A549 (cell line): ENCODE measurements around the gene UGT1A3.

Source experiments
- BHLHE40 ChIP-seq: IDR thresholded peaks from 2 replicates; pipeline ENCODE4 v1.6.1; 2012; ENCODE audit warnings: low read depth, low read length, inconsistent platforms
- CEBPB ChIP-seq, 2 experiments: fragments of >200 bp in 1 of 2; sonication (Bioruptor Twin) in 1 of 2; formaldehyde crosslinking in 1 of 2; IDR thresholded peaks; 2 replicates each; pipeline ENCODE4 v1.6.1; 2012 to 2016
- EP300 ChIP-seq, 2 experiments: fragments of >200 bp; sonication (Bioruptor Twin); formaldehyde crosslinking; IDR thresholded peaks; 2 replicates in 1 of 2; 3 replicates in 1 of 2; pipeline ENCODE4 v1.6.1; 2016 to 2017
- HDAC2 ChIP-seq: fragments of 200-600 bp; sonication (generic); IDR thresholded peaks from 2 replicates; pipeline ENCODE4 v1.6.1; 2016
- JUN ChIP-seq, 2 experiments: fragments of >200 bp; sonication (Bioruptor Twin); formaldehyde crosslinking; IDR thresholded peaks; 2 replicates in 1 of 2; 3 replicates in 1 of 2; pipeline ENCODE4 v1.6.1; 2016 to 2017
- PHF8 ChIP-seq: fragments of 200-600 bp; sonication (generic); IDR thresholded peaks from 2 replicates; pipeline ENCODE4 v1.6.1; 2016; ENCODE audit warnings: low read depth, mild to moderate bottlenecking, antibody characterized with exemption, moderate library complexity, borderline replicate concordance
- POLR2A ChIP-seq: IDR thresholded peaks from 2 replicates; pipeline ENCODE4 v1.6.1; 2012; ENCODE audit warnings: mild to moderate bottlenecking, low read length
- RAD21 ChIP-seq, 2 experiments: fragments of >200 bp in 1 of 2; sonication (Bioruptor Twin) in 1 of 2; formaldehyde crosslinking in 1 of 2; IDR thresholded peaks in 1 of 2; conservative IDR thresholded peaks in 1 of 2; 2 replicates in 1 of 2; 3 replicates in 1 of 2; pipeline ENCODE4 v1.6.1; 2012 to 2018; ENCODE audit warnings: inconsistent platforms in 1 of 2
- RARB ChIP-seq: fragments of 250-450 bp; sonication (Bioruptor Pico); IDR thresholded peaks from 2 replicates; pipeline ENCODE4 v1.8.0; 2021; ENCODE audit warnings: mild to moderate bottlenecking, moderate library complexity
- ZNF302 ChIP-seq: fragments of 250-450 bp; sonication (Bioruptor Pico); IDR thresholded peaks from 2 replicates; pipeline ENCODE4 v1.9.0; 2021; ENCODE audit warnings: inconsistent platforms, mild to moderate bottlenecking, moderate library complexity
- TF ChIP-seq, protein P1 (sequence below): fragments of >200 bp; sonication (Bioruptor Twin); formaldehyde crosslinking; IDR thresholded peaks from 3 replicates; pipeline ENCODE4 v1.5.1; 2016
- TF ChIP-seq, protein P2 (sequence below): fragments of 200-600 bp; sonication (generic); IDR thresholded peaks from 2 replicates; pipeline ENCODE4 v1.6.1; 2016; ENCODE audit warnings: antibody characterized with exemption, mild to moderate bottlenecking, moderate library complexity

DNA sequence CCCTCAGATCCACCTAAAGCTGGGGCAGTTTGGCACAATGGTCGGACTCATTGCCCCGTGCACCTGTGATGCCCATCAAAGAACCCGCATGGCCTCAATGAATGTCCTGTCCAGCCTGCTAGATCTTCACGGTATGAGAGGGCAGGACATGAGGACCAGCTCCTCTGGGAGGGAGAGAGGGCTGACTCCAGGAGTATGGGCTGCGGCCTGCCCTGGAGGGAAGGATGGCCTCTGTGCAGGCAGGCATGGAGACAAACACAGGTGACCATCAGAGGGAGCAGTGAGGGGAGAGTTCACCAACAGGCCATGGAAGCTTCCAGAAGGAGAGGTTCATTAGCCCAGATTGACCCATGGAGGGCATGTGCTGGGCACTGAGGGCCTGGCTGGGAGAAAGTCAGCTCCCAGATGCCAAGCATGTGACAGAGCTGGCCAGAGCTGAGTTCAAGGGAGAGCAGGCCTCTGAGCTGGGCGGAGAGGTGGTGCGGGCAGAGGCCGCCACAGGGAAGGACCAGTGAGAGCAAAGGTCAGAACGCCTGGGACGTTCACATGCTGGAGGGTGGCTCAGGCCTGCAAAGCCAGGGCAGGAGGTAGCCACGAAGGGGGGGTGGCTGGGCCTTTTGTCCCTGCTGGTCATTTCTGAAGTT lies 89.3 kb downstream of the UGT1A3 start:
- TF ChIP-seq, protein P1, sequence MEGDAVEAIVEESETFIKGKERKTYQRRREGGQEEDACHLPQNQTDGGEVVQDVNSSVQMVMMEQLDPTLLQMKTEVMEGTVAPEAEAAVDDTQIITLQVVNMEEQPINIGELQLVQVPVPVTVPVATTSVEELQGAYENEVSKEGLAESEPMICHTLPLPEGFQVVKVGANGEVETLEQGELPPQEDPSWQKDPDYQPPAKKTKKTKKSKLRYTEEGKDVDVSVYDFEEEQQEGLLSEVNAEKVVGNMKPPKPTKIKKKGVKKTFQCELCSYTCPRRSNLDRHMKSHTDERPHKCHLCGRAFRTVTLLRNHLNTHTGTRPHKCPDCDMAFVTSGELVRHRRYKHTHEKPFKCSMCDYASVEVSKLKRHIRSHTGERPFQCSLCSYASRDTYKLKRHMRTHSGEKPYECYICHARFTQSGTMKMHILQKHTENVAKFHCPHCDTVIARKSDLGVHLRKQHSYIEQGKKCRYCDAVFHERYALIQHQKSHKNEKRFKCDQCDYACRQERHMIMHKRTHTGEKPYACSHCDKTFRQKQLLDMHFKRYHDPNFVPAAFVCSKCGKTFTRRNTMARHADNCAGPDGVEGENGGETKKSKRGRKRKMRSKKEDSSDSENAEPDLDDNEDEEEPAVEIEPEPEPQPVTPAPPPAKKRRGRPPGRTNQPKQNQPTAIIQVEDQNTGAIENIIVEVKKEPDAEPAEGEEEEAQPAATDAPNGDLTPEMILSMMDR, result no peak
- TF ChIP-seq POLR2A, result no peak
- TF ChIP-seq RARB (CRISPR knock-in tag), result no peak
- TF ChIP-seq EP300 (IDR thresholded peaks at IDR 0.05), result no peak
- TF ChIP-seq RAD21 (conservative IDR thresholded peaks at IDR 0.05 in 1 of 2, IDR thresholded peaks at IDR 0.05 in 1 of 2), result no peak
- TF ChIP-seq JUN (IDR thresholded peaks at IDR 0.05), result no peak
- TF ChIP-seq BHLHE40, result no peak
- TF ChIP-seq, protein P2, sequence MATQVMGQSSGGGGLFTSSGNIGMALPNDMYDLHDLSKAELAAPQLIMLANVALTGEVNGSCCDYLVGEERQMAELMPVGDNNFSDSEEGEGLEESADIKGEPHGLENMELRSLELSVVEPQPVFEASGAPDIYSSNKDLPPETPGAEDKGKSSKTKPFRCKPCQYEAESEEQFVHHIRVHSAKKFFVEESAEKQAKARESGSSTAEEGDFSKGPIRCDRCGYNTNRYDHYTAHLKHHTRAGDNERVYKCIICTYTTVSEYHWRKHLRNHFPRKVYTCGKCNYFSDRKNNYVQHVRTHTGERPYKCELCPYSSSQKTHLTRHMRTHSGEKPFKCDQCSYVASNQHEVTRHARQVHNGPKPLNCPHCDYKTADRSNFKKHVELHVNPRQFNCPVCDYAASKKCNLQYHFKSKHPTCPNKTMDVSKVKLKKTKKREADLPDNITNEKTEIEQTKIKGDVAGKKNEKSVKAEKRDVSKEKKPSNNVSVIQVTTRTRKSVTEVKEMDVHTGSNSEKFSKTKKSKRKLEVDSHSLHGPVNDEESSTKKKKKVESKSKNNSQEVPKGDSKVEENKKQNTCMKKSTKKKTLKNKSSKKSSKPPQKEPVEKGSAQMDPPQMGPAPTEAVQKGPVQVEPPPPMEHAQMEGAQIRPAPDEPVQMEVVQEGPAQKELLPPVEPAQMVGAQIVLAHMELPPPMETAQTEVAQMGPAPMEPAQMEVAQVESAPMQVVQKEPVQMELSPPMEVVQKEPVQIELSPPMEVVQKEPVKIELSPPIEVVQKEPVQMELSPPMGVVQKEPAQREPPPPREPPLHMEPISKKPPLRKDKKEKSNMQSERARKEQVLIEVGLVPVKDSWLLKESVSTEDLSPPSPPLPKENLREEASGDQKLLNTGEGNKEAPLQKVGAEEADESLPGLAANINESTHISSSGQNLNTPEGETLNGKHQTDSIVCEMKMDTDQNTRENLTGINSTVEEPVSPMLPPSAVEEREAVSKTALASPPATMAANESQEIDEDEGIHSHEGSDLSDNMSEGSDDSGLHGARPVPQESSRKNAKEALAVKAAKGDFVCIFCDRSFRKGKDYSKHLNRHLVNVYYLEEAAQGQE, result no peak
- TF ChIP-seq CEBPB (IDR thresholded peaks at IDR 0.05), result no peak
- no peak for TF ChIP-seq PHF8
- TF ChIP-seq HDAC2, result no peak
- no peak for TF ChIP-seq ZNF302 (CRISPR knock-in tag)
